T-helper 2 cell treated with Interferon-gamma antibody and Interleukin-4, amounts not matched to agents 100 ng/mL and 5 ng/mL, for 36 hours (primary cell): ENCODE data around the gene OR2T3. TPM values are rescaled to one million over a fixed set of nuclear protein-coding genes. Genes with fewer than 3 reads are reported as not detected.
"Not testable (repeated sequence)": the region's sequence is repeated elsewhere in the genome, so short reads cannot be mapped to it uniquely, and the experiment has no call there.

Source experiments
- intact Hi-C: fragments of 100-400 bp; cut with micrococcal nuclease; formaldehyde crosslinking; loops from one replicate; pipeline ENCODE4 v1.15.1; 2023
- total RNA-seq: library from RNA; stranded (reverse); gene quantifications from 2 replicates; pipeline ENCODE4 v1.2.3, GENCODE V29; 2022

OR2T3 gene
- total RNA-seq, 1 donor from 2014 or later: not detected

DNA sequence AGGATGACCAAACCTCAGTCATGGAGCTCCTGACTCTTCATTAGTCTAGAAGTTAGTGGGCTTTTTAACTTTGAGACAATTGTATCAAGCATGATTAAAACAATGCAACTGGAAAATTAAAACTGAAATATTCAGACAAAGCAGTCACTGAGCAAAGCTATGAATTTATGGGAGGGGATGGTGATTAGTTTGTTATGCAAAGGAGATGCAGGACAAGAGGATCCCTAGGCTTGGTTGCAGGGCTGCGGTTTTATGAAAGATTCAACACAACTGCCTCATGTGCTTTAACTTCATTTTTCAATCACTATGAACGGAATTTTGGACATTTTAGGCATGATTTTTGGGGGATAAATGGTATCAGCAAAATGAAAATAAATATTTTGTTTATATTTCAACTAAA lies 1.0 kb upstream of the OR2T3 start:
- intact Hi-C loops: not testable (repeated sequence)

DNA sequence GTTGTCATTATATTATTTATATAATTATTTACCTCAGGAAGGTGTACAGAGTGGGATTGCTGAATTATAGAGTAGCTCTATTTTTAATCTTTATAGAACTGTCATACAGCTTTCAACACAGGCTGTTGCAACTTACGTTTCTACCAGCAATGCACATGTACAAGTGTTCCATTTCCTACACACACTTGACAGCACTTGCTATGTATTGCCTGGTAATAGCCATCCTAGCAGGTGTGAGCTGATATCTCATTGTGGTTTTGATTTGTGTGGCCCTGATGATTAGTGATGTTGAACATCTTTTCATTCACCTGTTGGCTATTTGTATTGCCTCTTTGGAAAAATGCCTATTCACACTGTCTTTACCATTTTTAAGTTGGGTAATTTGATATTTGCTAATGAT lies 2.5 kb downstream of the OR2T3 start:
- intact Hi-C loops: not testable (repeated sequence)

DNA sequence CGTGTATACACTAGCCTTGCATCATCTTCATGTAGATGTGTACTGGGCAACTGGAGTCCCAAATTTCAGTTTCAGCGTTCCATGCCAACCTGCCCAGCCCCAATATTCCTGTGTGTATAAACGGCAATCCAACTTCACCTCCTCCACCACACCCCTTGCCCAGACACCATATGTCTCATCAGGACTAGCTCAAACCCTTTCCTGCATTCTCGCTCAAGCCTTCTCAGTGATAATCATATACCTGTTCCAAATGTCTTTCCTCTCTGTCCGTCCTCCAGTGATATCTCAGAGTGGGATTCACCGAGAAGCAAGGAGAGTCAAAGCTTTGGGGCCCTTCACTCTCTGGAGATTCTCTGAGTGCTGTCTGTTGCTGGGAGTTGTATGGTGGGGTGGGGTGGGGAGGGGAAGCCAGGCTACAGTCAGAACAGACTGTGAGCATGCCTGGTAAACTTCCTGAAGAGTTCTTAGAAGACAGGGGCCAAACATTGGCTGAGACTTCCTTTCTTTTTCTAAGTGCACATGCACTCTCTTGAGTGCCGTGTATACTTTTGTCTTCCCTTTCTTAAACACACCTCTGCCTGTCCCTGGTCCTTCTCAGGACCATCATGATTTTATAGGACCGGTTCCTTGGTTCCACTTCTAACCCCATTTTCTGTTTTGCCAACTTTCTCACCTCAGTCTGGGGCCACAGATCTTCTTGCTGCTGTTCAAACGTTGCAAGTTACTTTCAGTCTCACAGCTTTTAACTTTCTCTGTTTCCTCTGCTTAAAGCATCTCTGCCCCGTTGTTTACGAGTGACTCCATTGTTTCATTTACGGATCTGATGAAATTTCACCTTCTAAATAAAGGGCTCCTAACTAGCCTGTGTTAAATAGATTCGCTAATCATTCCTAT lies 8.8 kb downstream of the OR2T3 start:
- intact Hi-C loops: loop anchor here (5.0 kb wide), 1 partner anchor 80 kb away; the partner anchor contains the start of gene OR2T1

DNA sequence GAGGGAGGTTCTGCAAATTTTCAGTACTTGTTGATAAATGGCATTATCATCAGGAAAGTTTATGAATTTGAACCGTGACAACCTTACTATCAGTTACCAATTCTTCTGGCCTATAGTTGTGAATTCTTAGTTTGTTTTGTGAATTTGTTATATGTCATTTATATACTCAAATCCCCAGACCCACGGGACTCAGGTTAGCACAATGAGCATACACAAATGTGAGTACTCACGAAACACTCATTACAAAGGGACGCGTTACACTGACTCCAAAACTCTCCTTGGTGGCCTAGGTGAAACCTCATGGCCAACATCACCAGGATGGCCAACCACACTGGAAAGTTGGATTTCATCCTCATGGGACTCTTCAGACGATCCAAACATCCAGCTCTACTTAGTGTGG lies 15.1 kb downstream of the OR2T3 start, which contains the start of gene OR2T5:
Gene OR2T5 (plus strand): TSS at position 301 of the 400 bp plus-strand sequence. CDS start 0 bp downstream, at position 301.
- intact Hi-C loops: not testable (repeated sequence)

DNA sequence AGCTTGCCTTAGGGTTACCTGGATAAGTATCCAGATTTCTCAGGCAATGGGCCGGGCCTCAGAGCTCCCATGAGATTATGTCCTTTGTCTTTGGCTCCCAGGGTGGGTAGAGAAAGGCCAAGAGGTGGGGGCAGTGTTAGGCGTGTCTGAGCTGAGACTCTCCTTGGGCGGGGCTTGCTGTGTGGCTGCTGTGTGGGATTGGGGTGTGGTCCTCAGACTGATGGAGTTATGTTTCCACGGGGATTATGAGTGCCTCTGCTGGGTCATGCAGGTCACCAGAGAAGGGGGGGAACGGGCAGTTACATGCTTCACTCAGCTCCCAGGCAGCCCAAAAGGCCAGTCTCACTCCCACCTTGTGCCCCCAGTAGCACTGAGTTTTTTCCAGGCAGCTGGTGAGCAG lies 23.5 kb downstream of the OR2T3 start:
- intact Hi-C loops: not testable (repeated sequence)

DNA sequence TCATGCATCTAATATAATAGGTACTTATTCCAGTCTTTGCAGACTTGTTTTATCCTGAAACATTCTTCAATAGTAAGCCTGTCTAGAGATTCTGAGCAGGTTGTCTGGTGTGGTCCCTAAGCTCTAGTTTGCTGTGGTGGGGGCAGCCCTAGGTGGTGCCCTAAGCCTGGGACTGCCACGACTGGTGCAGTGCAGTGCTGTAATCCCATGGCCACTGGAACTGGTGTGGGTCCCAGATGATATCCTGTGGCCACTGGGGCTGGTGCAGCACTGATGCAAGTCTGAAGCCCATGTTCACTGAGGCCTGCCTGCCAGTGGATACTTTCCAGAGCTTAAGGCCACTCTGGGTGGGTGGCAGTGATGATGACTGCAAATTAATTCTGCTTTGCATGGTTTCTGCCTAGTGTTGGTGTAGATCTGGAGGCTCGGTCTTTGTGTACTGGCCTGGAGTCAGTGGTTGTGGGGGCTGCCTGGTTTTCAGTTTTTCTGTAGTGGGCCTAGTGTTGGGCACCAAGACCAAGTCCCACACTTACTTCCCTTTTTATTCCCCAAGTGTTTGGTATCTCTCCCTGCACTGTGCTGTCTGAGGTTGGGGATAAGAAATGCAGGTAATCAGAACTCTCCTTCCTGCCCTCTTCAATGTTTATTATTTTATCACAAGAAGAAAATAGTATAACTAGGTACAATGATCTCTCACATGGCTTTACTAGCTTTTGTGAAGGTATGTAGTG lies 27.3 kb downstream of the OR2T3 start:
- intact Hi-C loops: not testable (repeated sequence)

DNA sequence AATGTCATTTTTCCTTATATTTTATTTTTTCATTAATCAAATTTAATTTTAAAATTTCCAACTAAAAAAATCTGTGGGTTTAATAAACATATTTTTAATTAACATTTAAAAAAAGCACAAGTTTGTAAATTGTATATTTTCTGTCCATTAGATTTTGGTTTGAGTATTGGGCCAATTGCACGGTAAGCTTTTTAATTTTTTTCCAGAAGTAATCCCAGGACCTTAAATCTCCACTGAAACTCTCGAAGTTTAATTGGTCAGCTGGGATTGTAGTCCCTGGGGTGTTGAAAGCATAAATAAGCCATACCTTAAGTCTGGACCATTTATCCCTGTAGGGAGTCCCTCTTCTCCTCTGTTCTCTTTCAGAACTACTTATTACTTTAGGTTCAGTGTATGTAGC lies 34.6 kb downstream of the OR2T3 start, which contains the start of gene OR2G6:
Gene OR2G6 (plus strand): TSS at position 301 of the 400 bp plus-strand sequence. CDS start 13,574 bp downstream, outside the sequence.
- intact Hi-C loops: not testable (repeated sequence)

DNA sequence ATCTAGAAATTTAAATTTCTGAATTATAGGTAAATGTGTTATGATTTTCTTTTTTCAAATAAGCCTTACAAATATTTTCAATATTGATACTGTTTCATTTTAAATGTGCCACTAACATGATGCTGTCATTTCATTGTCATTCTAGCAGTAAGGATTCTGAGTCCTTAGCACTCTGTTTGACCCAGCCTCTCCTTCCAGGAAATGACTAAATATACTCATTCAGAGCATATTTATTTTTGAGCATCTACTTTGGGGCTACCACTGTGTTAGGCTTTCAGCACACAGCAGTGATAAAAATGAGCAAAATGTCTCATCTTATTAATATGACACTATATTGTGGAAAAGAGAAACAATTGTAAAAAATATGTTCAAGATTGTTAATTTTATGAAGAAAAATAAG lies 37.1 kb downstream of the OR2T3 start:
- intact Hi-C loops: not testable (repeated sequence)

DNA sequence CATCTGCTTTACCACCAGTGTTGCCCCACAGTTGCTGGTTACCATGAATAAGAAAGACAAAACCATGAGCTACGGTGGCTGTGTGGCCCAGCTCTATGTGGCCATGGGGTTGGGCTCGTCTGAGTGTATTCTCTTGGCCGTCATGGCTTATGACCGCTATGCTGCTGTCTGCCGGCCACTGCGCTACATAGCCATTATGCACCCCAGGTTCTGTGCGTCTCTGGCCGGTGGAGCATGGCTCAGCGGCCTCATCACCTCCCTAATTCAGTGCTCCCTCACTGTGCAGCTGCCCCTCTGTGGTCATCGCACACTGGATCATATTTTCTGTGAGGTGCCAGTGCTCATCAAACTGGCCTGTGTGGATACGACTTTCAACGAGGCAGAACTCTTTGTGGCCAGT lies 48.7 kb downstream of the OR2T3 start:
- intact Hi-C loops: no loop called here

Other genes starting within 250 kb of the OR2T3 start
- gene OR2M4, start 241.9 kb upstream of the OR2T3 start, total RNA-seq: not detected in 2 replicates
- not detected in 2 replicates for gene OR2T33, start 195.4 kb upstream of the OR2T3 start, total RNA-seq
- not detected in 2 replicates for gene OR2T12, start 169.9 kb upstream of the OR2T3 start, total RNA-seq
- gene OR2M7, start 148.8 kb upstream of the OR2T3 start, total RNA-seq: not detected in 2 replicates
- not detected in 2 replicates for gene OR14C36, start 124.6 kb upstream of the OR2T3 start, total RNA-seq
- gene OR2T4, start 111.7 kb upstream of the OR2T3 start, total RNA-seq: not detected in 2 replicates
- not detected in 2 replicates for gene OR2T6, start 97.6 kb upstream of the OR2T3 start, total RNA-seq
- gene OR2T1, start 70.3 kb upstream of the OR2T3 start, total RNA-seq: not detected in 2 replicates
- not detected in 2 replicates for gene OR2T2, start 27.7 kb upstream of the OR2T3 start, total RNA-seq
- gene OR2T5, start 15.2 kb downstream of the OR2T3 start, total RNA-seq: not detected in 2 replicates
- gene OR2G6, start 34.7 kb downstream of the OR2T3 start, total RNA-seq: not detected in 2 replicates
- gene OR2T29, start 89.4 kb downstream of the OR2T3 start, total RNA-seq: not detected in 2 replicates
- gene OR2T34, start 101.4 kb downstream of the OR2T3 start, total RNA-seq: not detected in 2 replicates
- gene OR2T10, start 124.3 kb downstream of the OR2T3 start, total RNA-seq: not detected in 2 replicates
- gene OR2T11, start 161.7 kb downstream of the OR2T3 start, total RNA-seq: not detected in 2 replicates
- not detected in 2 replicates for gene OR2T35, start 171.9 kb downstream of the OR2T3 start, total RNA-seq
- not detected in 2 replicates for gene OR2T27, start 182.2 kb downstream of the OR2T3 start, total RNA-seq
- not detected in 2 replicates for gene OR14I1, start 229.4 kb downstream of the OR2T3 start, total RNA-seq